Testis (tissue), 3 donors: Measurements from ENCODE around the gene WNK3. TPM values are rescaled to one million over a fixed set of nuclear protein-coding genes. Genes with fewer than 3 reads are reported as not detected.

Source experiments
- DNase-seq: peaks from one replicate; pipeline ENCODE4 v3.0.0-alpha.2; 2019
- H3K27ac ChIP-seq, 2 donors: fragments of 200-600 bp; sonication (generic); one replicate each; pipeline ENCODE4 v1.5.1; 2019
- H3K27me3 ChIP-seq: fragments of 200-600 bp; sonication (generic); one replicate; pipeline ENCODE4 v1.5.1; 2019
- H3K36me3 ChIP-seq: fragments of 200-600 bp; sonication (generic); one replicate; pipeline ENCODE4 v1.5.1; 2017; ENCODE audit warnings: low read depth; ENCODE audit errors: missing control alignments
- H3K4me1 ChIP-seq: fragments of 200-600 bp; sonication (generic); one replicate; pipeline ENCODE4 v1.5.1; 2019
- H3K4me3 ChIP-seq, 2 donors: fragments of 200-600 bp; sonication (generic); one replicate each; pipeline ENCODE4 v1.5.1; 2017 to 2019
- H3K9me3 ChIP-seq: fragments of 200-600 bp; sonication (generic); one replicate; pipeline ENCODE4 v1.5.1; 2017
- POLR2A ChIP-seq: fragments of 450-650 bp; IDR thresholded peaks from one replicate; pipeline ENCODE4 v1.6.1; 2017; ENCODE audit warnings: antibody characterized with exemption, mild to moderate bottlenecking, moderate library complexity
- WGBS, 2 donors: methylation state at CpG; one replicate each; pipeline ENCODE4 v1.1.5; 2018; 5-methylcytosine and 5-hydroxymethylcytosine counted together
- intact Hi-C: fragments of 100-400 bp; cut with DNase I; formaldehyde crosslinking; loops from one replicate; pipeline ENCODE4 v1.15.1; 2023; ENCODE audit warnings: low total_unique reads
- polyA plus RNA-seq: library from polyadenylated mRNA; stranded (reverse); fragments of 350-450 nt; fragmentation: Illumina TruSeq; extraction: RNeasy Lipid Tissue Mini Kit (QIAGEN cat#74804); gene quantifications from one replicate; pipeline ENCODE4 v1.2.3, GENCODE V29; 2014; ENCODE audit warnings: low read depth, low replicate concordance; ENCODE audit not compliant: insufficient read depth
- small RNA-seq, 2 donors: library from RNA; depleted of rRNA; stranded (forward); fragments of <200 nt; gene quantifications; one replicate each; pipeline ENCODE3, GENCODE V24; 2016
- total RNA-seq, 2 donors: library from RNA; depleted of rRNA; stranded (reverse); fragments of >200 nt; gene quantifications; one replicate each; pipeline ENCODE4 v1.2.3, GENCODE V29; 2016
- TF ChIP-seq, protein P1 (sequence below), 3 experiments: fragments of 450-650 bp in 2 of 3; fragments of 200-600 bp in 1 of 3; sonication (generic) in 1 of 3; IDR thresholded peaks; one replicate each; pipeline ENCODE4 v1.5.1; 2016 to 2019; ENCODE audit warnings: antibody characterized with exemption in 3 of 3, mild to moderate bottlenecking in 2 of 3, moderate library complexity in 1 of 3

Gene WNK3
- total and polyA plus RNA-seq, 3 donors from 2014 or later: 18.1 to 110 (median 104) TPM

DNA sequence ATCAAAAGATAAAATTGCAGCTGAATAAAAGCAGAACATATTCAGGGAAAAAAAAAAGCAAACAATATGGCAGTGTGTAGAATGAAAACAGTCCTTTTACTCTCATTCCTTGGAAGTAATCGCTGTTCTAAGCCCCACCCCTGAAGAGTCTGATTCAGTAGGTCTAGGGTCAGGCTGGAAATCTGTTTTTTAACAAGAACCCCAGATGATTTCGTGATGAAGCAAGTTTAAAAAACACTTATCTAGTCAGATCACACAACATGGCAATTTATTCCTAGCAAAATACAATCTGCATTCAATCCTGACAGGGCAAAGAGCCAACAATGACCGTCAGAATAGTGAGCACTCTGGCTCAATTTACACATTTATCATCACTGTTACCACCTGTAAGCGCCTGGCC lies 190.9 kb downstream of the WNK3 start:
- intact Hi-C loops: no loop called here
- Histone ChIP-seq H3K36me3 (no peaks in the 10 kb centered on the region), H3K27me3 (no peaks in the 10 kb centered on the region), H3K4me3 (no peak overlapping the region), H3K9me3 (no peaks in the 10 kb centered on the region), H3K4me1 (no peaks in the 10 kb centered on the region), H3K27ac (no peak overlapping the region)
- TF ChIP-seq, protein P1, sequence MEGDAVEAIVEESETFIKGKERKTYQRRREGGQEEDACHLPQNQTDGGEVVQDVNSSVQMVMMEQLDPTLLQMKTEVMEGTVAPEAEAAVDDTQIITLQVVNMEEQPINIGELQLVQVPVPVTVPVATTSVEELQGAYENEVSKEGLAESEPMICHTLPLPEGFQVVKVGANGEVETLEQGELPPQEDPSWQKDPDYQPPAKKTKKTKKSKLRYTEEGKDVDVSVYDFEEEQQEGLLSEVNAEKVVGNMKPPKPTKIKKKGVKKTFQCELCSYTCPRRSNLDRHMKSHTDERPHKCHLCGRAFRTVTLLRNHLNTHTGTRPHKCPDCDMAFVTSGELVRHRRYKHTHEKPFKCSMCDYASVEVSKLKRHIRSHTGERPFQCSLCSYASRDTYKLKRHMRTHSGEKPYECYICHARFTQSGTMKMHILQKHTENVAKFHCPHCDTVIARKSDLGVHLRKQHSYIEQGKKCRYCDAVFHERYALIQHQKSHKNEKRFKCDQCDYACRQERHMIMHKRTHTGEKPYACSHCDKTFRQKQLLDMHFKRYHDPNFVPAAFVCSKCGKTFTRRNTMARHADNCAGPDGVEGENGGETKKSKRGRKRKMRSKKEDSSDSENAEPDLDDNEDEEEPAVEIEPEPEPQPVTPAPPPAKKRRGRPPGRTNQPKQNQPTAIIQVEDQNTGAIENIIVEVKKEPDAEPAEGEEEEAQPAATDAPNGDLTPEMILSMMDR (IDR thresholded peaks at IDR 0.05): no peak
- no peak for TF ChIP-seq POLR2A
- WGBS, 2 donors: 27 to 59% methylated on average over 3 to 4 of the region's 4 CpGs
- DNase-seq: no peak

DNA sequence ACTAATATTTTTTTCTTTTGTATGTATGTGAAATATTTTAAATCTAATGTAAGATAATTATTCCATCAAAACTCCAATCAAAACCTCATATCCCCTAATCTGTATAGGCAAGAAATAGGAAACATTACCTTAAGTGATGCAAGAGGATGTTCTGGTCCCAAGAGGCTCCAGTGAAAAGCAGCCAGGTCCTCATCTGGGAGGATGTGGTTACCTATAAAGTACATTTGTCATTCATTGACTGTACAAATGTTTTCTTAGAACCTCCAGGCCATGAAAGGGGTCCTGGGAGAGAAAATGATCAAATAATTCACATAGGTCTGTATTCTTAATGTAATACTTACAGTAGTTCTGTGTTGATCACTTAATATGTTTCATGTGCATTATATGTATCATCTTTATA lies 200.3 kb downstream of the WNK3 start:
- H3K27ac ChIP-seq: no peak overlapping the region
- TF ChIP-seq, protein P1 (IDR thresholded peaks at IDR 0.05): no peak
- no peak for TF ChIP-seq POLR2A
- H3K4me1 ChIP-seq: no peaks in the 10 kb centered on the region
- H3K36me3 ChIP-seq: no peaks in the 10 kb centered on the region
- H3K27me3 ChIP-seq: no peaks in the 10 kb centered on the region
- no peaks in the 10 kb centered on the region for H3K9me3 ChIP-seq
- DNase-seq: no peak
- H3K4me3 ChIP-seq: no peak overlapping the region
- intact Hi-C loops: no loop called here

Small RNAs within 50 kb of the gene (small RNA-seq; reads per million reads assigned to genes)
- gene AL589872.1 (0 reads per million in 2 donors), gene RNU6-434P (0 reads per million in 2 donors)

Other genes with a start within 250 kb of the WNK3 start
- 10 to 100 TPM; 20.5 to 22.3 TPM for gene FAM120C, start 174.8 kb downstream of the WNK3 start, total RNA-seq
- 5.3 TPM for gene FAM120C, start 174.8 kb downstream of the WNK3 start, polyA plus RNA-seq
- 10 to 100 TPM; 24.9 to 30.1 TPM for gene TSR2, start 82.4 kb upstream of the WNK3 start, total RNA-seq
- 41.3 TPM for gene TSR2, start 82.4 kb upstream of the WNK3 start, polyA plus RNA-seq
- 1 to 10 TPM; 6.0 to 6.3 TPM for gene FGD1, start 138.2 kb upstream of the WNK3 start, total RNA-seq
- gene FGD1, start 138.2 kb upstream of the WNK3 start, polyA plus RNA-seq: 5.2 TPM
- 10 to 100 TPM; 27.6 to 32.3 TPM for gene GNL3L, start 172.2 kb upstream of the WNK3 start, total RNA-seq
- 7.4 TPM for gene GNL3L, start 172.2 kb upstream of the WNK3 start, polyA plus RNA-seq